ENCODE data around the gene DCAF6.

DCAF6 gene

DNA sequence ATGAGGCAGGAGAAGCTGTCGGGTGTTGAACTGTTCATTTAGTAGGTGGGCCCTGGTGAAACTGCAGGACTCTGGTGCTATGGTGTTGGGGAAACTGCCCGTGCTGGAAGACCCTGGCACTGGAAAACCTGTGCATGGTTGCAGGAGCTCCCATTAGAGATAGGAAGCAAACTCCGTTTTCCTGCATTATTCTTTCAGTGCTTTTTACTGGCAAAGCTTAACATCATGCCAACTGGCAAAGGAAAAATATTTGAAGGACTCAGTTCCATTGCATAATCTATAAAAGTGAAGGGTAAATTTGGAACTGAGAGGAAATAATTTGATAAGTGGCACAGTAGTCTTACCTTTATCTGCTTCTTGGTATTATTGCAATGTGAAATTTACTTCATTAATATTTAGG, 32.1 kb downstream of the DCAF6 start:
- DNase-seq, result no peak

DNA sequence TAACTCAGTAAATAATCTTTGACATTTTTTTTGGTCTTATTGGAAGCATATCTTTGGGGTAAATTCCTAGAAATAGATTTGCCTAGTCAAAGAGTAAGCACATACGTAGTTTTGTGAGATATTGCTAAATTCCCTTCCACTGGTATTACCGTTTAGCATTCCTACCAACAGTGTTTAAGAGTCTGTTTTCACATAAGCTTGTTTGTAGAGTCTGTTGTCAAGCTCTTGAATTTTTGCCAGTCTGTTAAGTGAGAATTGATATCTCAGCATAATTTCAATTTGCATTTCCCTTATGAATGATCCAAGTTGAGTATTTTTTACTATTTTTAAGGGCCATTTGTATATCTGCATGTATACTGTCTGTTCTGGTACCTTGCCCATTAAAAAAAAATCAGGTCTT, 37.3 kb downstream of the DCAF6 start:
- DNase-seq, result no peak

DNA sequence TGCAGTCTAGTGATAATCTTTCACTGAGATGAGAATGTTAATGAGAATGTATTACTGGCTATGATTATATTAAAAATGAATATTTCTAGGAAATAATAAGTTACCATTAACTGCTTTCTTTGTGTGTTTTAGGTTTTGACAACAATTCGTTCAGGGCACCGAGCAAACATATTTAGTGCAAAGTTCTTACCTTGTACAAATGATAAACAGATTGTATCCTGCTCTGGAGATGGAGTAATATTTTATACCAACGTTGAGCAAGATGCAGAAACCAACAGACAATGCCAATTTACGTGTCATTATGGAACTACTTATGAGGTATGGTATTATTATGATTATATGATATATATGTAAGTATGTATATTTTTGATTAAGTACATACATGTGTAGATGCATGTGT, 38.2 kb downstream of the DCAF6 start:
- no peak for DNase-seq

DNA sequence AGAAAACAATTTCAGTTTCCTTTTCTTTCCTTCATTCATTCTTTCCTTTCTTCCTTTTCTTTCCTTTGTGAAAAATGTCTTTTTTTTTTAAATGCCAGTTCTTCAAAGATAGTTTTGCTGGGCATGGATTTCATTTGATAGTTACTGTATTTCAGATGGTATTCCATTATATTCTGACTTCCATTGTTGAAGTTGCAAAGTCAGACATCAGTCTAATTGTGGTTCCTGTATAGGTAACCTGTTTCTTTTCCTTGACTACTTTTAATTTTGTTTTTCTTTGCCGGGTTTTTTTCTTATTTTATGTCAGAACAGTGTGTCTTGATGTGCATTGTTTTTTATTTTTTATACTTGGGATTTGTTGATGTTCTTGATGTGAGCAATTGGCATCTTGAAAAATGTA, 40.8 kb downstream of the DCAF6 start:
- DNase-seq, result no peak

DNA sequence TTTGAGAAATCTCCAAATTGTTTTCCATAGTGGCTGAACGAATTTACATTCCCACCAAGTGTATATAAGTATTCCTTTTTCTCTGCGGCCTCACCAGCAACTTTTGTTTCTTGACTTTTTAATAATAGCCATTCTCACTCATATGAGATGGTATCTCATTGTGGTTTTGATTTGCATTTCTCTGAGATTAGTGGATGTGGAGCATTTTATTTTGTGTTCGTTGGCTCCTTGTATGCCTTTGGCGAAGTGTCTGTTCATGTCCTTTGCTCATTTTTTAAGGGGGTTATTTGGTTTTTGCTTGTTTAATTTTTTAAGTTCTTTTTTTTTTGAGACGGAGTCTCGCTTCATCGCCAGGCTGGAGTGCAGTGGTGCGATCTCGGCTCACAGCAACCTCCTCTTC, 45.5 kb downstream of the DCAF6 start:
- DNase-seq, result no peak

DNA sequence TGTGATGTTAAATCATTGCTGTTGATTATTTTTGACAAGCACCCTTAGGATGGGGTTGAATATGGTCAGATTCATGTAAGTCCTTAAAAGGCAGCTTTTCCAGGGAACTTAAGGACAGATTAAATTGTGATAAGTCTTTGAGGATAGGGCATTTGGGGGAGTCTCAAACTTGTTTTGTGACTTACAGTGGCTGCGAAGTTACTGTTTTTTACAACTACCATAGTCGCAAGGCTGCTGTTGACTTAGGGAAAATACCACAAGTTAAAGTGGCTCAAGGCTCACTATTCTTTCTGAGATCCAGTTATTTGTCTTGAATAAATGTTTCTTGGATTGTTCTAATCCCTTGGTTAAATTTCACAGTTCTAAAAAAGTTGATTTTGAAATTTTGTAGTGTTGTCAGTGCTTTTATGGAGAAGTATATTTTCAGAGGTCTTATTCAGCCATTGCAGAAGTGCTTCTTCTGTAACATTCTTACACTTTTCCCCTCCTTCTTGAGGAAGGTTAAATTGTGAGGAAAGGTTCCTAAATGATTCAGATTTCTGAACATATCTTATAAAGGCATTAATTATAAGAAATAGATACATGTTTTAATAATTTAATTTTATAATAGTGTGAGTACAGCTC, 47.4 kb downstream of the DCAF6 start:
- no peak for DNase-seq

DNA sequence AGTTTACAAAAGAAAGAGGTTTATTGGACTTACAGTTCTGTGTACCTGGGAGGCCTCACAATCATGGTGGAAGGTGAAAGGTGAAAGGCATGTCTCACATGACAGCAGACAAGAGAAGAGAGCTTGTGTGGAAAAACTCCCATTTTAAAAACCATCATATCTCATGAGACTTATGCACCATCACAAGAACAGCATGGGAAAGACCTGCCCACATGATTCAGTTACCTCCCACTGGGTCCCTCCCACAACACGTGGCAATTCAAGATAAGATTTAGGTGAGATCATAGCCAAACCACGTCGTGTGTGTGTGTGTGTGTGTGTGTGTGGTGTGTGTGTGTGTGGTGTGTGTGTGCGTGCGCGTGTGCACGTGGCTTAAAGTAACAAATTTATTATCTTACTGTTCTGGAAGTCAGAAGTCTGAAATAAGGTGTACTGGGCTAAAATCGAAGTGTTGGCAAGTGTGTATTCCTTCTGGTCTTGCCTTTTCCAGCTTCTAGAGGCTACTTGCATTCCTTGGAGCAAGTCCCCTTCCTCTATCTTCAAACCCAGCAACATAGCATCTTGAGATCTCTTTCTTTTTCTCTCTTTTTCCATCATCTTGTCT, 48.5 kb downstream of the DCAF6 start:
- DNase-seq, result peak; percentile 4

DNA sequence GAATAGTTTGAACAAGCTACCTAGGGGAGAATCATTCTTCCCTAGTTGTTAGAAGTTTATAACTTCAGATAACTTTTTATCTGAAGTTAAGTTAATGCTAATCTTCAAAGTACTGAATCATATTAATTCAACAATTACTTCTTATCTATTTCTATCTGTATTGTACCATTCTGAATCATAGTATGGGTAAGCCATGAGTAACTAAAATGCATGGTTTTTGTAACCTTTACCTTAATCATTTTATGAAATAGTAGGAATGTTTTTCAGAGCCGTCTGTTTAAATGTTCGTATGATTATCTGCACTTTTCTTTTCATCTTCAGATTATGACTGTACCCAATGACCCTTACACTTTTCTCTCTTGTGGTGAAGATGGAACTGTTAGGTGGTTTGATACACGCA, 50.7 kb downstream of the DCAF6 start:
- DNase-seq, result no peak

DNA sequence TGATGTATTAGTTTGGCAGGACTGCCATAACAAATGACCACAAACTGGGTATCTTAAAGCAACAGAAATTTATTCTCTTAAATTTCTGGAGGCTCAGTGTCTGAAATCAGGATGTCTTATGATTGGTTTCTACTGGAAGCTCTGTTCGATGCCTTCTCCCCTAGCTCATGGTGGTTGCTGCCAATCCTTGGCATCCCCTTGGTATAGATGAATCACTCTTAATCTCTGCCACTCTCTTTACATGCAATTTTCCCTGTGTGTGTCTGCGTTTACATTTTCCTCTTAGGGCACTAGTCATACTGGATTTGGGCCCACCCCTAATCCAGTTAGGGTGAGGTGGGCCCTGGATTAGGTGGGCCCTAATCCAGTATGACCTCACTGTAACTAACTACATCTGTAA, 55.1 kb downstream of the DCAF6 start:
- DNase-seq, result no peak

DNA sequence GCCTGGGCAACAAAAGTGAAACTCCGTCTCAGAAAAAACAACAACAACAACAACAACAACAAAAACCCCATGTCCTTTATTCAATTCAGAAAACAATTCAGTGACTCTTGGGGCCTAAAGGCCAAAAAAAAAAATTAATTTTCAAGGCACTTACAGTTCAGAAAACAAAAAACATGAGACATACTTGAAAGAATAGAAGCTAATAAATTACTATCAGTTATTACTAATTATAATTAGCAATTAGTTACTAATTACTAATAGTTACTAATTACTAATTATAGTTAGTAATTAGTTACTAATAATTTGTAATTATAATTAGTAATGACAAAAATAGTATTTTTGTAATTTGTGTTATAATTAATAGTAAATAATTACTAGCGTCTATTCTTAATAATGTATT, 57.2 kb downstream of the DCAF6 start:
- no peak for DNase-seq

DNA sequence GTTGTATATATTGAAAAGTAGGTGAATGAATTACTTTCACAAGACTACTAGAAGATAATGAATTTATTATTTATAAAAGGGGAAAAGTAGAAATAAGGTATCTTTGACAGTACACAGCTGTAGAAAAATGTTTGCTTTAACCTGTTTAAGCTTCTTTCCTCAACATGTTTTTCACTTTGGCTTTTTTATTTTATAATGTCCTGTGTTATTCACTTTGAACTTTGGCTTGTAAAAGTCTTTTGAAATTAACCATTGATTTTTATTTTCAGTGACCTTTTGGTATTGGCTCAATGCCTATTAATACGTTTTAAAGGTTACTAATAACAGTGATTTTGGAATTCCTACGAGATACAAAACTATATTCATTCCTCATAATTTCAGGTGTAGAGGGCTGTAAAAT, 58.1 kb downstream of the DCAF6 start:
- DNase-seq, result no peak

DNA sequence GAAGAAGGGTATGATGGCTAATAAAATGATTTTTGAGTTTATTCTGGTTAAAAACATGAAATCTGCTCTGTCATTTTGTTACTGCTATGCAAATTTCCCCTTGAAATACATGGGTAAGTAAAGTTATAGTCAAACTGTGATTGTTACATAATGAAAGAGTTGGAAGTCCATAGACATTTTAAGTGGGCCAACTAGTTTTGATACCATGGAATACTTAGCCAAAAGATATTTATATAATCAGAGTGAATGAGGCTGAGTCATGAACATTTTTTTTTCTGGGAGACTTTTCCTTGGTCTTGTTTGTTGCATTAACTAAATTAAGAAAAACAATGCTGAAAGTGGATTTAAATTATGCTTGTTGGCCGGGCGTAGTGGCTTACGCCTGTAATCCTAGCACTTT, 58.6 kb downstream of the DCAF6 start:
- no peak for DNase-seq

DNA sequence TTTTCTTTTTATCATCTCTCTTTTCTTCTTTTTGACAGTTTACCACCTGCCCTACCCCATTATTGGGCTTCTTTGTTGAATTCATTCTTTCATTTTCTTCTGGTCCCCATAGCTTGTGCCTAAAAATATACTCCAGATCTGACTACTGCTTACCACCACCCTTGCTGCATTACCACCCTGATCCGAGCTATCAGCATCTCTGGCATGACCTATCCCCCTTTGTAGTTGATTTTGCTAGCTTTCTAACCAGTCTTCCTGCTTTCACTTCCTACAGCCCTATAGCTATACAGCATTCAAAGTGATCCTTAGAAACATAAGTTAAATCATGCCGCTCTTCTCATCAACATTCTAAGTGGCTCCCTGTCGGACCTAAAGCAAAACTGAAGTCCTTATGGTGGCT, 59.8 kb downstream of the DCAF6 start:
- no peak for DNase-seq

DNA sequence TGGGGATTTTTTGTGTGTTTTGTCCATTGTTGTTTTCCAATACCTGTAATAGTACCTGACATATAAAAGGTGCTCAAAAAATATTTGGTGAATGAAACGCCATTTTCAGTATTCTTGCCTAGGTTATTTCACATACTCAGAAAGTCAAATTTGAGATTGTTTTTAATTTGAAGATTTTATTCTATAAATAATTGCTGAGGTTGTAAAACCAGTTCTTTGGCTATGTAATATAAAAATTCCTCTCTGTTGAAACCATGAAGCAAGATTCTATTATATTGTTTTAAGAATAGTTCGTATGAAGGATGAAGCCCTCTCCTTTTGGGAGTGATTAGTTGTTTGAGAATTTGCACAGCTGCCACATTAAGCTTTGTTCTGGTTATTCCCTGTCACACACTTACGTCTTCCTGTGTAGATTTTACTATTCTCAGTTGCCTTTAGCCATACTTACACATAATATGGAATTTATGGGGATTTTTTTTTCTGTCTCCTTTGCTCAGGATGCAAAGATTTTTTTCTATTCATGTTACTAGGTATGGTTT, 60.6 kb downstream of the DCAF6 start:
- no peak for DNase-seq

DNA sequence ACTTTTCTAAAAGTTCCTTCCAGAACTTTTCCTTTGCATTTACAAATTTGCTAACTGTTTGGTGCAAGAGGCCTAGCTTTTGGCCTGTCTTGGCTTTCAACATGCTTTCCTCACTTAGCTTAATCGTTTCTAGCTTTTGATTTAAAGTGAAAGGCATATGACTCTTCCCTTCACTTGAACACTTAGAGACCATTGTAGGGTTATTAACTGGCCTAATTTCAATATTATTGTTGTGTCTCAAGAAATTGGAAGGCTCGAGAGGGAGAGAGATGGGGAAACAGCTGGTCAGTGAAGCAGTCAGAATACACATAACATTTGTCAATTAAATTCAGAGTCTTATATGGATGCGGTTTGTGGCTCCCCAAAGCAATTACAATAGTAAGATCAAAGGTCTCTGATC, 63.4 kb downstream of the DCAF6 start:
- DNase-seq, result no peak

DNA sequence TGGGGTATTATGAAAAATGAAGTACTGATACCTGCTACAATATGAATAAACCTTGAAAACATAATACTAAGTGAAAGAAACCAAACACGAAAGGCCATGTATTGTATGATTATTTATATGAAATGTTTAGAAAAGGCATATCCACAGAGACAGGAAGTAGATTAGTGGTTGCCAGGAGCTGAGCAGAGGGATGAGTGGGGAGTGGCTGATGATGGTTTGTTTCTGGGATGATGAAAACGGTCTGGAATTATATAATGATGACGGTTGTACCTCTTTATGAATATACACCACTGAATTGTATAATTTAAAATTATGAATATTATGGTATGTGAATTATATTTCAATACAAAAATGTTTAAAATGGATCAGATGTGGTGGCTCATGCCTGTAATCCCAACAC, 64.2 kb downstream of the DCAF6 start:
- no peak for DNase-seq

DNA sequence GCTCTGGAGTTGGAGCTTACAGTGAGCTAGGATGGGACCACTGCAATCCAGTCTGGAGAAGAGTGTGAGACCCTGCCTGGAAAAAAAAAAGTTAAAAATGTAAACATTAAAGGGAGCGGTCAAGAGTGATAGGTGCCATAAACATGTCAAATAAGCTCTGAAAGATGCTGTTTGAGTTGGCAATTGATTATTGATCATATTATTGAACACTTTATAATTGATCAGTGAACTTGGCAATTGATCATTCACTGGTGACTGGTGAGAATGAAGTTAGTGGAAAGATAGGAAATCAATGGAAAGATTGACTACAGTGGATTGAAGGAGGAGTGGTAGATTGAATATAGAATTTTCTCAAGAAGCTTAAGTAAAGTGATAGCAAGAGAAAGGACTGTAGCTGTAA, 64.7 kb downstream of the DCAF6 start:
- no peak for DNase-seq

DNA sequence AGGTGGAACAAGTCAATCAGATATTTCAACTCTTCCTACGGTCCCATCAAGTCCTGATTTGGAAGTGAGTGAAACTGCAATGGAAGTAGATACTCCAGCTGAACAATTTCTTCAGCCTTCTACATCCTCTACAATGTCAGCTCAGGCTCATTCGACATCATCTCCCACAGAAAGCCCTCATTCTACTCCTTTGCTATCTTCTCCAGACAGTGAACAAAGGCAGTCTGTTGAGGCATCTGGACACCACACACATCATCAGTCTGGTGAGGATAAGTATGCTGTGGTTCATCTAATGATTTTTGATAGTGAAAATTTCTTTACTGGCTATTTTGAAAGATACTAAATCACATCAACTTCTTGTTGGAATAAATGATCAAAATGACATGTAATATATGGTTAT, 68.0 kb downstream of the DCAF6 start:
- no peak for DNase-seq

DNA sequence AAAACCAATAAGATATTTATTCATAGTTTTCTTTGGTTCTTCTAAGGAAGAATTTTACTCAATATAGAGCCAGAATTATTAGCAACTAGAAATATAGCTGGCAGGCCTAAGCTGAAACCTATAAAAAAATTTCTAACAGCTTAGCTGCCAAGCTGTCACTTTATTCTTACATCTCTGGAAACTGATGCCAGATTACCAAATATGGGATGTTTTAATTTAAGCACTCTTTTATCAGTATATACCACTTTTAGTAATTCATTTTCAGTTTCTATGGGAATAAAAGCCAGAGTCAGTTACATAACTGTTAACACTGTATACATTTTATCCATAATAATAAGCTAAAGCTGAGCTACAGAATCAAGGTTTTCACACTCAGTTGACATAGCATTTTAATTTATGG, 69.0 kb downstream of the DCAF6 start:
- no peak for DNase-seq

DNA sequence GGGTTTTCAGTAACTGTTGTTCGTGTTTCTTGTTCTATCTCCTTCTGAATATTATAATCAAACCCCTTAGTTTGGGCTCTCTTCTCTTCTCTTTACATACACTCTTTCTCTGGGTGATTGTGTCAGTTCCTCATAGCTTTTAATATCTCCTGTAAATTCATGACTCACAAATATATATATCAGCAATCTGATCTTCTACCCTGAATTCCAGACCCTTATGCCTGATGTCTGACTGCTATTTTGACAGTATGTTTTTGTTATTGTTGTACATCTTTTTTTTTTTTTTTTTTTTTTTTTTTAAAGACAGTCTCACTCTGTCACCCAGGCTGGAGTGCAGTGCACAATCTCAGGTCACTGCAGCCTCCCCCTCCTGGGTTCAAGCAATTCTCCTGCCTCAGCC, 71.2 kb downstream of the DCAF6 start:
- DNase-seq, result no peak

DNA sequence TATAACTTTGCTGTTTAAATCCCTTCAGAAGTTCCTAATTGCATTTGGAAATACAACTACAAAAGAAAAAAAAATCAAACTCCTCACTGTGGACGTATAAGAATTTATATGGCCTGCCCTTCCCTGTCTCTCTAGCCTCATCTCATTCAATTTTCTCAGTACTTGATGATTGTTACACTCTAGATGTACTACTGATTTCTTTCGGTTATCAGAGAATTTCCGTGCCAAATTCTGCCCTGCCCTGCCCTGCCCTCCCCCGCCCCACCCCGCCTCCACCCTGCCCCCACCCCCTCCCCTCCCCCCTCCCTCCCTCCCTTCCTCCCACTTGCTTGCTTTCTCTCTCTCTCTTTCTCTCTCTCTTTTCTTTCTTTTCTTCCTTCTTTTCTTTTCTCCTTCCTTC, 72.1 kb downstream of the DCAF6 start:
- DNase-seq, result no peak

DNA sequence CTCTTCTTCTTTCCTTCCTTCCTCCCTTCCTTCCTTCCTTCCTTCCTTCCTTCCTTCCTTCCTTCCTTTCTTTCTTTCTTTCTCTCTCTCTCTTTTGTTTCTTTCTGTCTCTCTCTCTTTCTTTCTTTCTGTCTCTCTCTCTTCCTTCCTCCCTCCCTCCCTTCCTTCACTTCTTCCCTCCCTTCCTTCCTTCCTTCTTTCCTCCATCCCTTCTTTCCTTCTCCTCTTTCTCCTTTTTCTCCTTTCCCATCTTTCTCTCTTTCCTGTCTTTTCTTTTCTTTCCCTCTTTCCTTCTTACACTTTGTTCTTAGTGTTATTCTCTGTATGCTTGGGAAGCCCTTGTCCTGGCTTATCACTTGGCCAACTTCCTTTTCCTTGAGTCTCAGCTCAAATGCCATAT, 72.8 kb downstream of the DCAF6 start:
- DNase-seq, result no peak

DNA sequence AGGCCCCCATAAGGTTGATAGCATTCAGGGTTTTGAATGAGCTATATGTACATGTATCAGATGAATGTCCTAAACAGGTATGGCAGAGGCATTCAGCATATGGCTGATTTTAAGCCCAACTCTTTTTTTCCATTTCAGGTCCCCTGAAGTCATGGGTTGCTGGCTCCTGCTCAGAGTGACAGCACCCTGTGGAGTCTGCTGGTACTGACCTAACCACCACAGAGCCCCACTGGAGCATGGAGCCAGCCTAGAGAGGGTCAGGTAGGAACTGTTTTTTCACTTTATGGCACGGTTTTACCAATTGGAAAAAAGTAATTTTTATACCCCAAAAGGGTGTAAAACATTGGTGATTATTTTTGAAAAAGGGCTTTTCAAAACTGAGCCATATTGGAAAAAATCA, 82.9 kb downstream of the DCAF6 start:
- DNase-seq, result no peak

DNA sequence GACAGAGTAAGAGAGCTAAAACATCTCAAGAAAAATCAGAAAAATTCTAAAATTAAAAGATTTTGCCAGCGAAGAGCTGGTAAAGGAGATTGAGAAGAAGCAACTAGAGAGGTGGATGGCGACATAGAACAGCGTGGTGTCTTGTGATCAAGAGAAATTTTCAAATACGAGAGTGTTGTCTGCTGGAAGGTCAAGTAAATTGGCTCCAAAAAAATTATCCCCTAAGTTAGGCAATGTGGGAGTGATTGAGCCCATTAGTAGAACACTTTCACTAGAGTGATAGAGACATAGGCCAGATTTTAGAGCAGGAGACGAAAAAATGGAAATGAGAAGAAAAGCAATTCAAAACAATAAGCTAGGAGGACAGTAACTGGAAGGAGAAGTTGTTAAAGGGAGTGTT, 94.7 kb downstream of the DCAF6 start:
- DNase-seq, result no peak

DNA sequence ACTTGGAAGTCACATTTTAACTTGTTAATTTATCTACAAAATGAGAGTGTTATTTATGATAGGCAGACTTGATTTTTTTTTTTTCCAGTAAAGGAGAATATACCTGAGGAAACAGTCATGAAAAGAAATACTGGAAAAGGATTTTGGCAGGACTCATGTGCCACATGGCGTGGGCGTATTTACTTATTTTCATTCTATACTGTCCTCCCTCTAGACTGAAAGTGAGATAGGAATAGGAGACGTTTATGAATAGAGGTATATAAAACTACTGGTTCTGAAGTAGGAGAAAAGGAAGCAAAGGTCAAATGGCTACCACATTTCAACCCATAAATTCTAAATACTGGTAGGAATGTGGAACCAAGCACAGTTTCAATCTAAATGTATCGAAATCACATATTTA, 95.1 kb downstream of the DCAF6 start:
- DNase-seq, result no peak
